GM13976 (cell line): Measurements from ENCODE around the gene KBTBD13.
"Not testable (repeated sequence)": the region's sequence is repeated elsewhere in the genome, so short reads cannot be mapped to it uniquely, and the experiment has no call there.

ENCODE experiments used
- DNase-seq: peaks from one replicate; pipeline ENCODE4 v3.0.0; 2012; ENCODE audit warnings: low spot score
- in situ Hi-C: fragments of 300-500 bp; cut with MboI; formaldehyde crosslinking; loops from one replicate; pipeline ENCODE4 v1.12.0; 2022; ENCODE audit warnings: low sequenced_read_pairs, mixed read lengths, inconsistent platforms; ENCODE audit not compliant: unreplicated experiment
- TF ChIP-seq, protein P1 (sequence below): IDR thresholded peaks from 2 replicates; pipeline ENCODE4 v1.5.1; 2012; ENCODE audit warnings: borderline replicate concordance, mild to moderate bottlenecking; ENCODE audit not compliant: insufficient read depth; ENCODE audit errors: extremely low read depth, missing control alignments, control extremely low read depth

KBTBD13 gene

DNA sequence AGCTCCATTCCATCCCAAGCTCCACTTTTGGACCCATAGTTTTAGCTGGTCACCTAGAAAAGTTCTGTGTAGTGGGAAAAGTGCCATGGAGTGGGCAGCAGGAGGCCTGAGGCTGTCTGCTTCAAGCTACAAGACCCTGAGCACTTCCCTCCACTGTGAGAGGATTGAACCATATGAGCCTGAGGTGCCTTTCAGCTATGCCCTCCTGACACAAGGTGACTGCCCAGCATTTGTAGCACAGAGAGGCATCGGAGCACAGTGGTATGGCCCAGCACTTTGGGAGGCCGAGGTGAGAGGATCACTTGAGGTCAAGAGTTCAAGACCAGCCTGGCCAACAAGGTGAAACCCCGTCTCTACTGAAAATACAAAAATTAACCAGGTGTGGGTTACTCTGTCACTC is 3.9 kb upstream of the KBTBD13 start:
- no peak for DNase-seq
- in situ Hi-C loops, result no loop called here
- TF ChIP-seq, protein P1, sequence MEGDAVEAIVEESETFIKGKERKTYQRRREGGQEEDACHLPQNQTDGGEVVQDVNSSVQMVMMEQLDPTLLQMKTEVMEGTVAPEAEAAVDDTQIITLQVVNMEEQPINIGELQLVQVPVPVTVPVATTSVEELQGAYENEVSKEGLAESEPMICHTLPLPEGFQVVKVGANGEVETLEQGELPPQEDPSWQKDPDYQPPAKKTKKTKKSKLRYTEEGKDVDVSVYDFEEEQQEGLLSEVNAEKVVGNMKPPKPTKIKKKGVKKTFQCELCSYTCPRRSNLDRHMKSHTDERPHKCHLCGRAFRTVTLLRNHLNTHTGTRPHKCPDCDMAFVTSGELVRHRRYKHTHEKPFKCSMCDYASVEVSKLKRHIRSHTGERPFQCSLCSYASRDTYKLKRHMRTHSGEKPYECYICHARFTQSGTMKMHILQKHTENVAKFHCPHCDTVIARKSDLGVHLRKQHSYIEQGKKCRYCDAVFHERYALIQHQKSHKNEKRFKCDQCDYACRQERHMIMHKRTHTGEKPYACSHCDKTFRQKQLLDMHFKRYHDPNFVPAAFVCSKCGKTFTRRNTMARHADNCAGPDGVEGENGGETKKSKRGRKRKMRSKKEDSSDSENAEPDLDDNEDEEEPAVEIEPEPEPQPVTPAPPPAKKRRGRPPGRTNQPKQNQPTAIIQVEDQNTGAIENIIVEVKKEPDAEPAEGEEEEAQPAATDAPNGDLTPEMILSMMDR, result no peak

DNA sequence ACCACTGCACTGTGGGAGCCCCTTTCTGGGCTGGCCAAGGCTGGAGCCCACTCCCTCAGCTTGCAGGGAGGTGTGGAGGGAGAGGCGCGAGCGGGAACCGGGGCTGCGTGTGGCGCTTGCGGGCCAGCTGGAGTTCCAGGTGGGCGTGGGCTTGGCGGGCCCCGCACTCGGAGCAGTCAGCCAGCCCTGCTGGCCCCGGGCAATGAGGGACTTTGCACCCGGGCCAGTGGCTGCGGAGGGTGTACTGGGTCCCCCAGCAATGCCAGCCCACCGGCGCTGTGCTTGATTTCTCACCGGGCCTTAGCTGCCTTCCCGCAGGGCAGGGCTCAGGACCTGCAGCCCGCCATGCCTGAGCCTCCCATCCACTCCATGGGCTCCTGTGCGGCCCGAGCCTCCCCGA is 1.6 kb upstream of the KBTBD13 start:
- in situ Hi-C loops, DNase-seq: not testable (repeated sequence)

DNA sequence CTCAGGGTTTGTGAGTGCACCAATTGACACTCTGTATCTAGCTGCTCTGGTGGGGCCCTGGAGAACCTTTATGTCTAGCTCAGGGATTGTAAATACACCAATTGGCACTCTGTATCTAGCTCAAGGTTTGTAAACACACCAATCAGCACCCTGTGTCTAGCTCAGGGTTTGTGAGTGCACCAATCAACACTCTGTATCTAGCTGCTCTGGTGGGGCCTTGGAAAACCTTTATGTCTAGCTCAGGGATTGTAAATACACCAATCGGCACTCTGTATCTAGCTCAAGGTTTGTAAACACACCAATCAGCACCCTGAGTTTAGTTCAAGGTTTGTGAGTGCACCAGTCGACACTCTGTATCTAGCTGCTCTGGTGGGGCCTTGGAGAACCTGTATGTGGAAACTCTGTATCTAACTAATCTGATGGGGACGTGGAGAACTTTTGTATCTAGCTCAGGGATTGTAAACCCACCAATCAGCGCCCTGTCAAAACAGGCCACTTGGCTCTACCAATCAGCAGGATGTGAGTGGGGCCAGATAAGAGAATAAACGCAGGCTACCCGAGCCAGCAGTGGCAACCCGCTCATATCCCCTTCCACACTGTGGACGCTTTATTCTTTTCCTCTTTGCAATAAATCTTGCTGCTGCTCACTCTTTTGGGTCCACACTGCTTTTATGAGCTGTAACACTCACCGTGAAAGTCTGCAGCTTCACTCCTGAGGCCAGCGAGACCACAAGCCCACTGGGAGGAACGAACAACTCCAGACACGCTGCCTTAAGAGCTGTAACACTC is 745 bp upstream of the KBTBD13 start:
- in situ Hi-C loops, DNase-seq: not testable (repeated sequence)

DNA sequence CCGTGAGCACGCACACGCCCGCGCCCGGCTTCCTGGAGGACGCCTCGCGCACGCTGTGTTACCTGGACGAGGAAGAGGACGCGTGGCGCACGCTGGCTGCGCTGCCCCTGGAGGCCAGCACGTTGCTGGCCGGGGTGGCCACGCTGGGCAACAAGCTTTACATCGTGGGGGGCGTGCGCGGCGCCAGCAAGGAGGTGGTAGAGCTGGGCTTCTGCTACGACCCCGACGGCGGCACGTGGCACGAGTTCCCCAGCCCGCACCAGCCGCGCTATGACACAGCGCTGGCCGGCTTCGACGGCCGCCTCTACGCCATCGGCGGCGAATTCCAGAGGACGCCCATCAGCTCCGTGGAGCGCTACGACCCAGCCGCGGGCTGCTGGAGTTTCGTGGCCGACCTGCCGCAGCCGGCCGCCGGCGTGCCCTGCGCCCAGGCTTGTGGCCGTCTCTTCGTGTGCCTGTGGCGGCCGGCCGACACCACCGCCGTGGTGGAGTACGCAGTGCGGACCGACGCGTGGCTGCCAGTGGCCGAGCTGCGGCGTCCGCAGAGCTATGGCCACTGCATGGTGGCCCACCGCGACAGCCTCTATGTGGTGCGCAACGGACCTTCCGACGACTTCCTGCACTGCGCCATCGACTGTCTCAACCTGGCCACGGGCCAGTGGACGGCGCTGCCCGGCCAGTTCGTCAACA is 890 bp downstream of the KBTBD13 start:
- no peak for DNase-seq
- TF ChIP-seq, protein P1, result no peak
- in situ Hi-C loops, result no loop called here

DNA sequence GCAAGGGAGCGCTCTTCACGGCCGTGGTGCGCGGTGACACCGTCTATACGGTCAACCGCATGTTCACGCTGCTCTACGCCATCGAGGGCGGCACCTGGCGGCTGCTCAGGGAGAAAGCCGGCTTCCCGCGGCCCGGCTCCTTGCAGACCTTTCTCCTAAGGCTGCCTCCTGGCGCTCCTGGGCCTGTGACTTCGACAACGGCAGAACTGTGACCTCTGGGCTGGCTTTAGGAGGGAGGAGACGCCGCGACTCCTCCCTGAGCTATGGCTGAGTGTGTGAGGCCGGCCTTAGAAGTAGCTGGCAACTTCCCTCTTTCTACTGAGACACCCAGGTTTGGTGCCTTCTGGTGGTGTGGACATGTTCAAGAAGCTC is 1.4 kb downstream of the KBTBD13 start:
- in situ Hi-C loops, result no loop called here
- DNase-seq, result peak; percentile 73
- TF ChIP-seq, protein P1, result peak; percentile 70

DNA sequence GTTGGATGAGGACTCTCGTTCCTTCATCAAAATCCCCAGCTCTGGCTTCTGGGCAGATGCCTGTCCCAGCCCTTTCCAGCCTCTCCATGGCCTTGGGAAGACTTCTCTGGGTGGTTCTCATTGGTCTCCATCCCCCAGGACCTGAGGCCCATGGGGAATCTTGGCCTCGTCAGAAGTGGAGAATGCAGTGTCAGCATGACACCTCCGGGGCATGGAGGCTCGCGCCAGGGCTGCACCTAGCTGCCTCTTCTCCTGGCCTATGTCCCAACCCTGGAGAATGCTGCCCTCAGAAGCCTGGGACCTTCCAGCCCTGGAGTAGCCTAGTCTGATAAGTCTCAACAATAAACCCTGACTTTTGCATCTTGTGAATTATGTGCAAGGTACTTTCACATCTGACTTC is 3.0 kb downstream of the KBTBD13 start:
- TF ChIP-seq, protein P1, result no peak
- in situ Hi-C loops, result no loop called here
- no peak for DNase-seq

DNA sequence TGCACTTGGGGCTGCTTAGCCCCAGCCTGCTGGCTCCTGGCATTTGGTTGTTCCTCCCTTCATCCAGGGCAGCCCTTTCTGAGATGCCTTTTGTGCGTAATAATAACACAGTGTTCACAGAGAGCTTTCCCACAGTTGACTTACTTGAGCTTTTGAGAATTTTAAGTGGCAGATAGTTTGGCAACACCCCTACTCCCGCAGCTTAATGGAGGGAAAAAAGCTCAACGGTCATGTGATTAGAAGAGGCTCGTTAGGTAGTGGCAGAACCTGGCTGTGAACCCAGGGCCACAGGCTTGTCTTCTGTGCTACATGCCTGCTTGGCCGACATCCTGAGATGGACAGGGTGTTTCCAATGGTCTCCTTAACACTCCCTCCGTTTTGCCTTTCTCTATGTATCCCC is 4.7 kb downstream of the KBTBD13 start:
- in situ Hi-C loops, result no loop called here
- TF ChIP-seq, protein P1, result no peak
- no peak for DNase-seq
